GM23248 (cell line): ENCODE results near the gene PTPRA.
"Not testable (repeated sequence)": the region's sequence is repeated elsewhere in the genome, so short reads cannot be mapped to it uniquely, and the experiment has no call there.

ENCODE experiments used
- EZH2 ChIP-seq: fragments of 200-600 bp; sonication (generic); IDR thresholded peaks from 2 replicates; pipeline ENCODE4 v1.6.1; 2018; ENCODE audit warnings: antibody characterized with exemption, mild to moderate bottlenecking; ENCODE audit not compliant: insufficient read depth, poor library complexity, severe bottlenecking
- EZH2phosphoT487 ChIP-seq: fragments of 200-600 bp; sonication (generic); IDR thresholded peaks from 2 replicates; pipeline ENCODE4 v1.6.1; 2018; ENCODE audit warnings: antibody characterized with exemption, moderate library complexity, mild to moderate bottlenecking, low read depth; ENCODE audit not compliant: insufficient read depth

DNA sequence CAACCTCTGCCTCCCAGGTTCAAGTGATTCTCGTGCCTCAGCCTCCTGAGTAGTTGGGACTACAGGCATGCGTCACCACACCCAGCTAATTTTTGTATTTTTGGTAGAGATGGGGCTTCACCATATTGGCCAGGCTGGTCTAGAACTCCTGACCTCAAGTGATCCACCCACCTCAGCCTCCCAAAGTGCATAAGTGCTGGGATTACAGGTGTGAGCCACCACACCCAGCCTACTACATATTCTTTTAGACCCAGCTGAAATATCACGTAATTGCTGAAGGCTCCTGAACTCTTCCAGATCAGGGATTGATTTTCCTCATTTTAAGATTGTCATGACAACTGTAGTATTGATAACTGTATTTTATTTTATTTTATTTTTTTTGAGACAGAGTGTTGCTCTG lies 21.9 kb downstream of the PTPRA start:
- not testable (repeated sequence) for TF ChIP-seq EZH2phosphoT487, EZH2
